SK-N-MC (cell line): ENCODE results near the gene PDXK.

Source experiments
- EZH2 ChIP-seq: fragments of 200-600 bp; sonication (generic); IDR thresholded peaks from one replicate; pipeline ENCODE4 v1.6.1; 2017; ENCODE audit warnings: antibody characterized with exemption
- FOXP2 ChIP-seq: optimal IDR thresholded peaks from 2 replicates; pipeline ENCODE3; 2011; ENCODE audit warnings: mild to moderate bottlenecking, moderate library complexity; ENCODE audit not compliant: insufficient read depth; ENCODE audit errors: extremely low read length, control extremely low read depth
- POLR2AphosphoS5 ChIP-seq: IDR thresholded peaks from 2 replicates; pipeline ENCODE4 v1.6.1; 2012; ENCODE audit warnings: mild to moderate bottlenecking, low read depth, low read length, borderline replicate concordance

DNA sequence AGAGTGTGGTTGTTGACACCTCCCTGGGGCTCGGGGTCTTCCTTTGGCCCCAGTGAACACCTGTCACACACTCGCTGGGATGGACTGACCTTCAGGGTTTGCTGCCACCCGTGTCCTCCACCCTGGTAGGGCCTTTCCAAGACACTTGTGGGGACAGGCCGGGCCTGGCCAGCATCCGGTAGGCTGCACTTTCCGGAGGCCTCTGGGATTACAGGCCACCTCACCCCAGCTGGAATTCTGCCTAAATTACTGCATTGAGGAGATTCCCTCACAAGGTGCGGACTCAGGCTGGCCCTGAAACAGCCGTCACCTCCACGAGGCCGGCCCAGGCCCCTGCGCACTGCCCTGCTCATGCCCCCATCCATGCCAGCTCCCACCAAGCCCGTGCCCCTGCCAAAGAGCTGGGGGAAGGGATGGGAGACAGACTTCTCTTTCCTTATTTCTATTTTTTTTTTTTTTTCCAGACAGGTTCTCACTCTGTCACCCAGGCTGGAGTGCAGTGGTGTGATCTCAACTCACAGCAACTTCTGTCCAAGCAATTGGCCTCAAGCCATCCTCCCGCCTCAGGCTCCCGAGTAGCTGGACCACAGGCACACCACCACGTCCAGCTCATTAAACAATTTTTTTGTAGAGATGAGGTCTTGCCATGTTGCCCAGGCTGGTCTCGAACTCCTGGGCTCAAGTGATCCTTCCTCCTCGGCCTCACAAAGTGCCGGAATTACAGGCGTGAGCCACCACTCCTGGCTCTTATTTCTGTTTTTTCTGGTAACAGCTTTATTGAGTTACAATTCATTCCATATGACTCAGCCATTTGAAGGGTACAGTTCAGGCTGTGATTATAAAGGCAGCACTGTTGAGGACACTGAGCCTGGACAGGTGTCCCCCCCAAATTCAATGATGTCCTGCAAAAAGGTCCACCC lies 45.9 kb downstream of the PDXK start:
- no peak for TF ChIP-seq POLR2AphosphoS5
- TF ChIP-seq EZH2, result no peak
- no peak for TF ChIP-seq FOXP2
